SK-N-SH (cell line): ENCODE measurements around the gene SMARCC1. TPM values are rescaled to one million over a fixed set of nuclear protein-coding genes. Genes with fewer than 3 reads are reported as not detected.

Source experiments
- CTCF ChIA-PET: fragments of 300-600, 350-600 bp; formaldehyde crosslinking; extraction: SDS; loops from one replicate; lab custom pipeline; 2021; lab: Yijun Ruan, JAX
- POLR2A ChIA-PET: fragments of 350-600 bp; sonication (Branson Sonifier 250); formaldehyde crosslinking; extraction: SDS; loops from one replicate; lab custom pipeline; 2020; ENCODE audit warnings: antibody characterized with exemption, inconsistent platforms; lab: Yijun Ruan, JAX
- DNase-seq: peaks from one replicate; pipeline ENCODE4 v3.0.0; 2012
- H2AFZ ChIP-seq: fragments of 200-600 bp; sonication (generic); 2 replicates; pipeline ENCODE4 v1.8.1; 2016; ENCODE audit warnings: antibody characterized with exemption, mild to moderate bottlenecking, low read depth
- H3F3A ChIP-seq: fragments of 200-600 bp; sonication (generic); replicated peaks from 2 replicates; pipeline ENCODE3; 2016; ENCODE audit warnings: antibody characterized with exemption, mild to moderate bottlenecking; ENCODE audit not compliant: insufficient read depth
- H3K27ac ChIP-seq, 2 experiments: fragments of 200-500 bp in 1 of 2; fragments of 200-600 bp in 1 of 2; sonication (Bioruptor generic) in 1 of 2; sonication (generic), shearing (Covaris generic) in 1 of 2; 2 replicates each; pipeline versions ENCODE4 v1.5.1 to v1.6.1; 2014 to 2016; ENCODE audit warnings: low read depth in 2 of 2, inconsistent platforms in 1 of 2, low read length in 1 of 2, mild to moderate bottlenecking in 1 of 2, mixed read lengths in 1 of 2
- H3K27me3 ChIP-seq: fragments of 200-600 bp; sonication (generic), shearing (Covaris generic); 2 replicates; pipeline ENCODE4 v1.6.1; 2016; ENCODE audit warnings: mixed run types; ENCODE audit not compliant: insufficient read depth
- H3K36me3 ChIP-seq, 2 experiments: fragments of 200-500 bp in 1 of 2; fragments of 200-600 bp in 1 of 2; sonication (Bioruptor generic) in 1 of 2; sonication (generic) in 1 of 2; replicated peaks in 1 of 2; 2 replicates each; pipeline versions ENCODE3 to v1.5.1; 2014 to 2016; ENCODE audit warnings: low read length in 1 of 2, mild to moderate bottlenecking in 1 of 2; ENCODE audit not compliant: insufficient read depth in 2 of 2, control insufficient read depth in 1 of 2
- H3K4me1 ChIP-seq, 2 experiments: fragments of 200-500 bp in 1 of 2; fragments of 200-600 bp in 1 of 2; sonication (Bioruptor generic) in 1 of 2; sonication (generic), shearing (Covaris generic) in 1 of 2; 2 replicates each; pipeline versions ENCODE4 v1.5.1 to v1.6.1; 2014 to 2016; ENCODE audit warnings: low read depth in 1 of 2, low read length in 1 of 2, mixed run types in 1 of 2; ENCODE audit not compliant: insufficient read depth in 2 of 2, control insufficient read depth in 1 of 2
- H3K4me2 ChIP-seq: fragments of 200-600 bp; sonication (generic), shearing (Covaris generic); 2 replicates; pipeline ENCODE4 v1.6.1; 2017; ENCODE audit warnings: mixed run types
- H3K4me3 ChIP-seq, 2 experiments: fragments of 200-500 bp in 1 of 2; fragments of 200-600 bp in 1 of 2; sonication (Bioruptor generic) in 1 of 2; sonication (generic), shearing (Covaris generic) in 1 of 2; 2 replicates each; pipeline versions ENCODE4 v1.5.1 to v1.8.1; 2014 to 2016; ENCODE audit warnings: low read depth in 2 of 2, inconsistent platforms in 1 of 2, low read length in 1 of 2, mild to moderate bottlenecking in 1 of 2, mixed read lengths in 1 of 2, moderate library complexity in 1 of 2
- H3K79me2 ChIP-seq: fragments of 200-600 bp; sonication (generic); 2 replicates; pipeline ENCODE4 v1.8.1; 2017; ENCODE audit warnings: mild to moderate bottlenecking; ENCODE audit not compliant: insufficient read depth
- H3K9ac ChIP-seq: fragments of 200-600 bp; sonication (generic); 2 replicates; pipeline ENCODE4 v1.6.1; 2017; ENCODE audit warnings: mixed run types
- H3K9me2 ChIP-seq: fragments of 200-600 bp; sonication (generic); 2 replicates; pipeline ENCODE4 v1.6.1; 2017; ENCODE audit warnings: mixed run types
- H3K9me3 ChIP-seq: fragments of 200-600 bp; sonication (generic); 2 replicates; pipeline ENCODE4 v1.6.1; 2017; ENCODE audit warnings: mixed run types, mild to moderate bottlenecking, moderate library complexity
- H4K20me1 ChIP-seq: fragments of 200-600 bp; sonication (generic); 2 replicates; pipeline ENCODE4 v1.6.1; 2017; ENCODE audit warnings: mild to moderate bottlenecking, mixed run types; ENCODE audit not compliant: insufficient read depth
- CHD2 ChIP-seq: fragments of 150-350 bp; IDR thresholded peaks from 2 replicates; pipeline ENCODE4 v1.6.1; 2018; ENCODE audit warnings: low read length; ENCODE audit not compliant: partially characterized antibody
- CTCF ChIP-seq: fragments of 200-600 bp; sonication (generic); IDR thresholded peaks from 2 replicates; pipeline ENCODE4 v1.6.1; 2017; ENCODE audit warnings: antibody characterized with exemption, mild to moderate bottlenecking, moderate library complexity
- EZH2phosphoT487 ChIP-seq: fragments of 200-600 bp; sonication (generic); IDR thresholded peaks from 2 replicates; pipeline ENCODE4 v1.6.1; 2017; ENCODE audit warnings: low read depth, mixed run types, mild to moderate bottlenecking, antibody characterized with exemption, moderate library complexity, borderline replicate concordance
- FOSL2 ChIP-seq: IDR thresholded peaks from 2 replicates; pipeline ENCODE4 v1.4.0; 2012; ENCODE audit warnings: low read depth, mild to moderate bottlenecking, moderate library complexity, borderline replicate concordance
- FOXM1 ChIP-seq: IDR thresholded peaks from 2 replicates; pipeline ENCODE4 v1.4.0; 2012; ENCODE audit warnings: low read depth, mild to moderate bottlenecking
- GABPA ChIP-seq: IDR thresholded peaks from 2 replicates; pipeline ENCODE4 v1.4.0; 2012; ENCODE audit warnings: low read depth, mild to moderate bottlenecking
- GATA2 ChIP-seq: sonication (generic); formaldehyde crosslinking; IDR thresholded peaks from 2 replicates; pipeline ENCODE4 v1.5.0; 2020; ENCODE audit warnings: mild to moderate bottlenecking, missing genetic modification reagents
- IRF3 ChIP-seq: fragments of 150-350 bp; IDR thresholded peaks from 2 replicates; pipeline ENCODE4 v1.6.1; 2016; ENCODE audit warnings: mild to moderate bottlenecking, low read depth, low read length
- JUND ChIP-seq: IDR thresholded peaks from 2 replicates; pipeline ENCODE4 v1.4.0; 2012
- NRF1 ChIP-seq: IDR thresholded peaks from 2 replicates; pipeline ENCODE4 v1.6.1; 2012; ENCODE audit warnings: low read depth, mild to moderate bottlenecking, low read length
- PBX3 ChIP-seq: IDR thresholded peaks from 2 replicates; pipeline ENCODE4; 2012
- RAD21 ChIP-seq: IDR thresholded peaks from 2 replicates; pipeline ENCODE4 v1.6.1; 2012; ENCODE audit warnings: mild to moderate bottlenecking, low read length
- RCOR1 ChIP-seq: fragments of 150-350 bp; IDR thresholded peaks from 2 replicates; pipeline ENCODE4 v1.6.1; 2017; ENCODE audit warnings: antibody characterized with exemption, low read length
- SIN3A ChIP-seq: IDR thresholded peaks from 2 replicates; pipeline ENCODE4 v1.6.1; 2012; ENCODE audit warnings: low read depth, mild to moderate bottlenecking, low read length, moderate library complexity, borderline replicate concordance
- SMC3 ChIP-seq: IDR thresholded peaks from 2 replicates; pipeline ENCODE4 v1.6.1; 2012; ENCODE audit warnings: low read depth, low read length, improper control_type of control experiment
- TAF1 ChIP-seq: IDR thresholded peaks from 2 replicates; pipeline ENCODE4 v1.6.1; 2012; ENCODE audit warnings: low read depth, mild to moderate bottlenecking, low read length, moderate library complexity, borderline replicate concordance
- TCF12 ChIP-seq: IDR thresholded peaks from 2 replicates; pipeline ENCODE4 v1.4.0; 2012
- USF1 ChIP-seq: IDR thresholded peaks from 2 replicates; pipeline ENCODE4 v1.4.0; 2012; ENCODE audit warnings: low read depth, borderline replicate concordance
- USF2 ChIP-seq: fragments of 150-350 bp; IDR thresholded peaks from 2 replicates; pipeline ENCODE4 v1.6.1; 2017; ENCODE audit warnings: antibody characterized with exemption, low read length, low read depth, borderline replicate concordance
- YY1 ChIP-seq: IDR thresholded peaks from 2 replicates; pipeline ENCODE4 v1.4.0; 2012; ENCODE audit warnings: low read depth, mild to moderate bottlenecking
- WGBS: methylation state at CpG from one replicate; pipeline ENCODE4 v1.1.6; 2017; ENCODE audit warnings: low lambda C conversion rate; 5-methylcytosine and 5-hydroxymethylcytosine counted together
- polyA plus RNA-seq, 3 experiments: library from polyadenylated mRNA; depleted of rRNA; stranded (reverse); fragments of >200 nt; gene quantifications; 2 replicates each; pipeline ENCODE4 v1.2.3, GENCODE V29; 2012

The SMARCC1 gene
- polyA plus RNA-seq, 1 of the 3 experiments (the other 2 are of a cell fraction) = 16.5 TPM

GRCh38 chr3:47634996-47635395 is 146.7 kb downstream of the SMARCC1 start:
- Histone ChIP-seq H3K4me1 (no peaks in the 10 kb centered on the region), H3K27ac (no peak overlapping the region), H3K27me3 (no peaks in the 10 kb centered on the region), H3K36me3 (peaks cover 66 to 69% of the 10 kb centered on the region in 2 experiments), H4K20me1 (no peaks in the 10 kb centered on the region), H3K9me2 (no peaks in the 10 kb centered on the region), H2AFZ (no peak overlapping the region), H3K4me2 (no peak overlapping the region), H3K9me3 (no peaks in the 10 kb centered on the region), H3K9ac (no peak overlapping the region), H3F3A (no peaks in the 10 kb centered on the region), H3K4me3 (no peak overlapping the region), H3K79me2 (peaks cover 9% of the 10 kb centered on the region)
- ChIA-PET CTCF (interaction anchor here (1.1 kb wide), 1 partner anchor 32 kb away, joined by 3 read pairs; no protein-coding TSS in a partner anchor), POLR2A (no interaction called here)
- no peak for DNase-seq
- TF ChIP-seq PBX3 (no peak), YY1 (no peak), TCF12 (no peak), SIN3A (no peak), CTCF (no peak), USF1 (no peak), JUND (no peak), SMC3 (no peak), GABPA (no peak), CHD2 (no peak), USF2 (no peak), NRF1 (no peak), FOSL2 (no peak), FOXM1 (no peak), EZH2phosphoT487 (no peak), TAF1 (no peak), IRF3 (no peak), GATA2 (CRISPR knock-in tag) (no peak), RAD21 (no peak), RCOR1 (no peak)
- WGBS = 85% methylated on average over 6 of the region's 6 CpGs
